ENCODE data around the gene ARFGEF2.
"Not testable (repeated sequence)": the region's sequence is repeated elsewhere in the genome, so short reads cannot be mapped to it uniquely, and the experiment has no call there.

ARFGEF2 gene

GRCh38 chr20:49078310-49078709, 156.8 kb downstream of the ARFGEF2 start:
- DNase-seq (ENCODE audit: low spot score) = no peak

- DNase-seq (ENCODE audit: low spot score) = not testable (repeated sequence)
Observed at GRCh38 chr20:49082295-49082694, 160.8 kb downstream of the ARFGEF2 start.
